RWPE1 (cell line): ENCODE results near the gene SSR1.
A peak's percentile ranks its signal among the peaks of the same experiment; 100 is the strongest.

Experiments
- CTCF ChIA-PET: fragments of 350-600 bp; sonication (Branson Sonifier 250); formaldehyde crosslinking; extraction: SDS; loops from one replicate; lab custom pipeline; 2021; lab: Yijun Ruan, JAX
- POLR2A ChIA-PET: fragments of 400-600 bp; formaldehyde crosslinking; extraction: SDS; loops from one replicate; lab custom pipeline; 2020; ENCODE audit warnings: antibody characterized with exemption; ENCODE audit not compliant: low non-redundant PET; lab: Yijun Ruan, JAX
- DNase-seq: peaks from one replicate; pipeline ENCODE4 v3.0.0; 2012; ENCODE audit warnings: low spot score
- H3K27ac ChIP-seq: fragments of 450-650 bp; 2 replicates; pipeline ENCODE4 v1.5.1; 2017
- TF ChIP-seq, protein P1 (sequence below): fragments of 450-650 bp; conservative IDR thresholded peaks from 2 replicates; pipeline ENCODE4 v1.5.1; 2017; ENCODE audit warnings: low read depth, mild to moderate bottlenecking

The SSR1 gene

GRCh38 chr6:7238526-7238899, 74.5 kb downstream of the SSR1 start:
- TF ChIP-seq, protein P1, sequence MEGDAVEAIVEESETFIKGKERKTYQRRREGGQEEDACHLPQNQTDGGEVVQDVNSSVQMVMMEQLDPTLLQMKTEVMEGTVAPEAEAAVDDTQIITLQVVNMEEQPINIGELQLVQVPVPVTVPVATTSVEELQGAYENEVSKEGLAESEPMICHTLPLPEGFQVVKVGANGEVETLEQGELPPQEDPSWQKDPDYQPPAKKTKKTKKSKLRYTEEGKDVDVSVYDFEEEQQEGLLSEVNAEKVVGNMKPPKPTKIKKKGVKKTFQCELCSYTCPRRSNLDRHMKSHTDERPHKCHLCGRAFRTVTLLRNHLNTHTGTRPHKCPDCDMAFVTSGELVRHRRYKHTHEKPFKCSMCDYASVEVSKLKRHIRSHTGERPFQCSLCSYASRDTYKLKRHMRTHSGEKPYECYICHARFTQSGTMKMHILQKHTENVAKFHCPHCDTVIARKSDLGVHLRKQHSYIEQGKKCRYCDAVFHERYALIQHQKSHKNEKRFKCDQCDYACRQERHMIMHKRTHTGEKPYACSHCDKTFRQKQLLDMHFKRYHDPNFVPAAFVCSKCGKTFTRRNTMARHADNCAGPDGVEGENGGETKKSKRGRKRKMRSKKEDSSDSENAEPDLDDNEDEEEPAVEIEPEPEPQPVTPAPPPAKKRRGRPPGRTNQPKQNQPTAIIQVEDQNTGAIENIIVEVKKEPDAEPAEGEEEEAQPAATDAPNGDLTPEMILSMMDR: no peak
- peak overlapping the region; percentile 54 for H3K27ac ChIP-seq
- POLR2A ChIA-PET: no interaction called here
- CTCF ChIA-PET: interaction anchor here (0.6 to 1.8 kb wide), 10 partner anchors 21 to 564 kb away, joined by 3 to 8 read pairs (median 3); no protein-coding TSS in a partner anchor
- DNase-seq: no peak

DNA sequence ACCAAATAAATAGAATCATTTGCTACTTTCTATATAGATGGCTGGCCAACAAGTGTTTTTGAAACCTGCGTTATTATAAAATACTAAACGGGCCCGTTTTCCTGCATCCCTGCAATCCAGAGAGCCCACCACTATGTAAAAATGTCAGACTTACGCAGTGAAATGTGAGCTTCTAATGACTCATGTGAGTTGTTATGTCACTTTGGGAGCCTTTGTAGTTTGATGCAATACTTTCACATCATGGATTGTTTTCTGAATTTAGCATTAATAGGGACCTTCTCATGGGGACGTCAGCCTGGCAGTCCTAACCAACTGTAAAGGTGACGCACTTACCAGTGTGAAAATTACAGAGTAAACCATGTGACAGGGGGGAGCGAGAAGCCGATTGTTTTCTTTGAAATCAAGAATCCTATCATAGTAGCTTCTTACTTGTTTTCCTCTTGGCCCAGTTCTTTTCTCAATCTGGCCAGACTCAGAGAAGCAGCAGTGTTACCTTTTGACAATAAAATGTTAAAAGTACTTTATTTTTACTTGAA, 75.3 kb downstream of the SSR1 start:
- POLR2A ChIA-PET: no interaction called here
- no peak for DNase-seq
- TF ChIP-seq, protein P1: no peak
- H3K27ac ChIP-seq: peak overlapping the region; percentile 88; the same call in 1 of the 2 replicates
- CTCF ChIA-PET: interaction anchor here (0.6 to 1.8 kb wide), 3 partner anchors 190 to 561 kb away, joined by 3 to 4 read pairs (median 3); no protein-coding TSS in a partner anchor

GRCh38 chr6:7236306-7237209, 76.4 kb downstream of the SSR1 start:
- TF ChIP-seq, protein P1: no peak
- DNase-seq: peak; percentile 80
- ChIA-PET POLR2A (interaction anchor here (0.7 kb wide), 1 partner anchor 265 kb away, joined by 3 read pairs; no protein-coding TSS in a partner anchor), CTCF (interaction anchor here (0.5 to 1.8 kb wide), 3 partner anchors 90 to 560 kb away, joined by 3 to 4 read pairs (median 3); no protein-coding TSS in a partner anchor)
- peak overlapping the region; percentile 88 for H3K27ac ChIP-seq

GRCh38 chr6:7235712-7236305, 77.2 kb downstream of the SSR1 start:
- TF ChIP-seq, protein P1: no peak
- H3K27ac ChIP-seq: peak overlapping the region; percentile 88
- POLR2A ChIA-PET: interaction anchor here (0.5 kb wide), 1 partner anchor 88 kb away, joined by 3 read pairs; no protein-coding TSS in a partner anchor
- peak; percentile 14 for DNase-seq
- CTCF ChIA-PET: interaction anchor here (0.6 kb wide), 1 partner anchor 121 kb away, joined by 3 read pairs; no protein-coding TSS in a partner anchor

DNA sequence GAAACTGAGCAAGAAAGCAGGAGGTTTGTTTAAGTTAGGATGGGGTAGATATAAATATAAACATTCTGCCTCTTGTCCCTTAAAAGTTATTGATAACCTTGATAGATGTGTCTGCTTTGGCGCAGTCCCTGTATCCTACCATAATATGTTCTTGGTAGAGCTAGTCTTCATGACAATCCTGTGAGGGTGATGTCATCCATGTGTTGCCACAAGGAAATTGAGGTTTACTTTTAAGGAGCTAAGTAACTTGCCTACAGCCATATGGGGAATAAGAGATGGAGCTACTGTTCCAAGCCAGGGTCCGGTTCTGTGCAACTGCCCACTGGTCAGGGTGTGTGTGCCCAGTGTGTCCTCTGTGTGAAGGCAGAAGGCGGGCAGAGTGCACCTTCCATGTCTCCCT, 78.5 kb downstream of the SSR1 start:
- TF ChIP-seq, protein P1: no peak
- DNase-seq: no peak
- ChIA-PET POLR2A (no interaction called here), CTCF (interaction anchor here (0.7 kb wide), 1 partner anchor 523 kb away, joined by 4 read pairs; no protein-coding TSS in a partner anchor)
- H3K27ac ChIP-seq: peak overlapping the region; percentile 88

- TF ChIP-seq, protein P1: no peak
- DNase-seq: no peak
- H3K27ac ChIP-seq: no peak overlapping the region; the same call in 1 of the 2 replicates
- ChIA-PET POLR2A (no interaction called here), CTCF (interaction anchor here (0.6 kb wide), 1 partner anchor 508 kb away, joined by 5 read pairs; no protein-coding TSS in a partner anchor)
Measured at GRCh38 chr6:7232351-7232750, 80.6 kb downstream of the SSR1 start.
